GM19099 (cell line): Measurements from ENCODE around the gene PFKFB4.

Experiments used
- POLR2A ChIP-seq: IDR thresholded peaks from 3 replicates; pipeline ENCODE4 v1.6.1; 2011; ENCODE audit warnings: low read depth; ENCODE audit not compliant: insufficient read length; ENCODE audit errors: extremely low read depth

The PFKFB4 gene

DNA sequence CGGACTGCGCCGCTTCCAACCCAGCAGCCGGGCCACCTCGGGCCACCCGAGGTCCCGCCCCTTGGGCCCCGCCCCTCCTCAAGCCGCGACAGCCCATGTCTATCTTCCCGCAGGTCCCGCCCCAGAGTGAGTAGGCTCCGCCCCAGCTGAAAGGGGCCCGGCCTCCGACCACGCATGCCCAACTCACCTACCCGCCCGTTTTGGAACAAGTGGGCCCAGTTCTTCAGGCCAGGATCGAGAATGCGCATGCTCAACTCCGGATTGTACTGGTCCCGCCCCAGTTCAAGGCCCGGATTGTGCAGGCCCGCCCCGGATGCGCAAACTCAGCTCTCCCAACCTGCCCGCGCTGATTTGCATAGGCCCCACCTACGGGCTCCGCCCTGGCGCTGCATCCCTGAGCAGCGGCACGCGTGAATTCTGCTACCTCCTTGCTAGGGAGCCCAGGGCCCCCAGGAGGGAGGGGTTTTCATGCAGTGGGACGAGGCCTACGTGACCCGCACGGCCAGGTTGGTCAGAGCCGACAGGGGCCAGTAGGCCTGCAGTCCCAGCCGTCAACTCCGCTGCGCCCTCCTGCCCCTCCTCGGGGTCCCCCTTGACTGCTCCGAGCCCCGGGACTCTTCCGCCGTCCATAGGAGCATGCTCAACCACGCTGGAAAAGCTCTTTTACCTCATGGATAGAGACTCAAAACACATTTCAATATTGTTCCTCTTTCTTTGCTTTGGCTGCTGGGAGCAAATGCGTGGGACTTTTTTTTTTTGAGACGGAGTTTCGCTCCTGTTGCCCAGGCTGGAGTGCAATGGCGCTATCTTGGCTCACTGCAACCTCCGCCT is at the start of gene PFKFB4:
Gene PFKFB4 (minus strand): TSS at position 8 of the 831 bp plus-strand sequence. CDS start 26 bp downstream, outside the sequence.
- peak; percentile 76 for TF ChIP-seq POLR2A

GRCh38 chr3:48601622-48601994 is 45.0 kb upstream of the PFKFB4 start:
- no peak for TF ChIP-seq POLR2A

DNA sequence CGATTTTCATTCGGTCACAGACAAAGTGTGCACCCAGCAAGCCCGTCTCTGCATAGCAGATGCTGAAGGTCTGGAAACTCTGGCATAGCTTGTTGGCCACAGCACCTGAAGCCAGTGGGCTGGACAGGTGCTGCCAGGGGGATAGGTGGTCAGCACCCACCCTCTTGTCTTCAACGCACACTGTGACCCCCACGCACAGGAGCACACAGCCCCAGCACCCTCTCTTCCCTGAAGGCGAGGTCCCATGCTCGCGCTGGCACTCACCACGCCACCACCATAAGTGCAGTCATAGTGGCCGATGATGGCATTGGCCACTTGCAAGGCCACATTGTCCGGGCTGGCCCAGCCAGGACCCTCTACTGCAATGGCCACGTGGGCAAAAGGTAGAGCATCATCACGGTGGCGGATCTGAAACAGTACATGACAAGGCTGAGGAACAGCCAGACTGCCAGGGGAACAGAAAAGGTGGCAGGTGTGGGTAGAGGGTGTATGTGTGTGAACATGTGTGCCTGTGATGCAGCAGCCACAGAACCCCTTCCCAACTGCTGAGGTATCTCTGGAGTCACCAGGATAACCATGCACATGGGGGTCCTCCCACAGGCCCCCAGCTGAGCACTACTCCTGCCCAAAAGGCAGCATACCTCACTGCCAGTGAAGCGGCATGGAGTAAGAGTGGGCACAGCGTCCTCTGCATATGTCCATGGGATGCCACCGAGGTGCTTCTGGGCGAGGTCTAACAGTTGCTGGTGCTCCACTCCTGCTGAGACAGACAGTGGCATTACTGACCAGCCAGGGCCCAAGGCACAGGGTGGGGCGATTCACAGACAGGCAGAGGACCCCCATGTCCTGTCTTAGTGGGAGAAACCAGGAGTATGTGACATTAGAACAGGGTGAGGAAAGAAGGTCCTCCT is 44.4 kb upstream of the PFKFB4 start:
- TF ChIP-seq POLR2A: no peak

DNA sequence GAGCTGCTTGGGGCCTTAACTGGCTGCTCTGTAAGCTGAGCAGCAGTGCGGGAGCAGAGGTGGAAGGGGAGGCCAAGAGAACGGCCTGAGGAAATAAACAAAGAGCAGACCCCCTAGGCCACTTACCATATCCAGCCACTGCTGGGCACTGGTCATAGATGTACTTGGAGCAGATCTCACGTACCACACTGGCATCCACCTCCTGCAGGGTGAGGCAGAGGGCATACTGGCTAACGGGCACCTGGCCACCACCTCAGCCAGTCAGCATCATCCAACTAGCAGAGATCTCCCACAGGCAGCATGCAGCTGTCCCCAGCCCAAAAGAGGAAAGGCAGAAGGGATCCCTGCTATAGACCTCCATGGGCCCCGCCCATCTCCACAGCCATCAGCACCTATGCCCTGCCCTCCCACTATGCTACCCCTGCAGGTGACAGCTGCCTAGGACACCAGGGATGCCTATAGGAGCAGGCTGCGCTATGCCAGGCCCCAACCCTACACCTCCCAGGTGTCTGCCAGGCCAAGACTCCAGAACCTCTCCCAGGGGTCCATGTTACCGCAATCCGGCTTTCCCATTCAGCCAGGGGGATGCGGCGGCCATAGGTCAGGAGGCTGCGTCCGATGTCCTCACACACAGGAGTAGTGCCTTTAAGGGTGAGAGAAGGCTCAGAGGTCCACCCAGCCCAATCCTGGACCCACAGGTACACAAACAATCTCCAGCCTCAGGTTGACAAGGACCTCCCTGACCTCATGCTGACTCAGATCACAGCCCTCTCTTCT is 43.1 kb upstream of the PFKFB4 start:
- TF ChIP-seq POLR2A: no peak

- no peak for TF ChIP-seq POLR2A
These were observed 42.5 kb upstream of the PFKFB4 start for GRCh38 chr3:48599077-48599501.

- TF ChIP-seq POLR2A: no peak
These were observed 41.9 kb upstream of the PFKFB4 start for GRCh38 chr3:48598323-48599076.

- TF ChIP-seq POLR2A: no peak
These were observed 40.8 kb upstream of the PFKFB4 start for GRCh38 chr3:48597408-48597800.

GRCh38 chr3:48596676-48597407 is 40.2 kb upstream of the PFKFB4 start:
- no peak for TF ChIP-seq POLR2A

- TF ChIP-seq POLR2A: no peak
These were observed 39.6 kb upstream of the PFKFB4 start for GRCh38 chr3:48596157-48596556.

- TF ChIP-seq POLR2A: no peak
These were observed 39.0 kb upstream of the PFKFB4 start for GRCh38 chr3:48595526-48596121.

- TF ChIP-seq POLR2A: no peak
These were observed 38.5 kb upstream of the PFKFB4 start, which contains the start of gene COL7A1 for GRCh38 chr3:48595075-48595525. COL7A1 (minus strand) TSS chr3:48595329; CDS start chr3:48595159, 170 bp downstream.

GRCh38 chr3:48594417-48595049 is 37.9 kb upstream of the PFKFB4 start:
- TF ChIP-seq POLR2A: no peak
